ENCODE measurements around the gene TGFBR2.
A peak's percentile ranks its signal among the peaks of the same experiment; 100 is the strongest.

DNA sequence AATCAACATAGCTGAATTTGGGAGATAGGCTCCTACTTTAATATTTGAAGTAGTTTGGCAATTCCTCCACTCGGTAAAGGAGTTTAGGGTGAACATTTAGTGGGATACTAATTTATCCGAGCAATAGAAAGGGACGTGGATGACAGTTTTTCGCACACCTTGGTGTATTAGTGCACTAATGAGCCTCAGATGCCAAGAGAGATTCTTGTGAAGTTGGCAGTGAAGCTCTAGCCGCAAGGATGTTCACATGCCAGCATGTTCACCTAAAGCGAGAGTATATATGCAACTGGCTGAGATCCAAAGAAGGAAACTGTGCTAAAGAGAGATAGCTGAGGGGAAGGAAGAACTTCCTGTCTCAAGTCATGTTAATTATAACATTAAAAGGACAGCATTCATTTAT, 58.5 kb downstream of the TGFBR2 start:
- TF ChIP-seq POLR2AphosphoS5 (IDR thresholded peaks at IDR 0.05; ENCODE audit: borderline replicate concordance, low read depth, low read length), result peak; percentile 39; the same call in 1 of the 2 replicates
- TF ChIP-seq EZH2 (IDR thresholded peaks at IDR 0.05), result no peak
- TF ChIP-seq FOXP2 (optimal IDR thresholded peaks at IDR 0.05; ENCODE audit: control extremely low read depth, extremely low read length, insufficient read depth), result no peak

Data from SK-N-MC (cell line).